ENCODE data around the gene TSC22D2. TPM values are rescaled to one million over a fixed set of nuclear protein-coding genes. Genes with fewer than 3 reads are reported as not detected.

The TSC22D2 gene
- total RNA-seq, 1 donor from 2014 or later = 37.9 TPM

GRCh38 chr3:150409512-150410310 lies 1.6 kb downstream of the TSC22D2 start:
- H3K9me3 Mint-ChIP-seq = no peaks in the 10 kb centered on the region
- peaks cover 47% of the 10 kb centered on the region for H3K4me1 Mint-ChIP-seq
- H3K27ac Mint-ChIP-seq (ENCODE audit: unreplicated experiment) = peak overlapping the region; percentile 97
- peak; percentile 70 for DNase-seq (ENCODE audit: low read depth, low spot score)
- peak overlapping the region; percentile 99 for H3K4me3 Mint-ChIP-seq
- no peaks in the 10 kb centered on the region for H3K36me3 Mint-ChIP-seq (ENCODE audit: low read depth)
- no peaks in the 10 kb centered on the region for H3K27me3 Mint-ChIP-seq (ENCODE audit: low read depth)
- TF ChIP-seq CTCF (conservative IDR thresholded peaks at IDR 0.05) = peak; percentile 55

GRCh38 chr3:150410311-150411105 lies 2.4 kb downstream of the TSC22D2 start:
- TF ChIP-seq CTCF (conservative IDR thresholded peaks at IDR 0.05) = no peak
- Mint-ChIP-seq H3K27ac (ENCODE audit: unreplicated experiment) (peak overlapping the region; percentile 53), H3K27me3 (ENCODE audit: low read depth) (no peaks in the 10 kb centered on the region), H3K9me3 (no peaks in the 10 kb centered on the region), H3K36me3 (ENCODE audit: low read depth) (no peaks in the 10 kb centered on the region), H3K4me1 (peaks cover 54% of the 10 kb centered on the region), H3K4me3 (peak overlapping the region; percentile 99)
- DNase-seq (ENCODE audit: low read depth, low spot score) = peak; percentile 3

- H3K36me3 Mint-ChIP-seq (ENCODE audit: low read depth) = no peaks in the 10 kb centered on the region
- H3K27ac Mint-ChIP-seq (ENCODE audit: unreplicated experiment) = no peak overlapping the region
- DNase-seq (ENCODE audit: low read depth, low spot score) = no peak
- no peaks in the 10 kb centered on the region for H3K9me3 Mint-ChIP-seq
- peaks cover 59% of the 10 kb centered on the region for H3K4me1 Mint-ChIP-seq
- peak overlapping the region; percentile 84 for H3K4me3 Mint-ChIP-seq
- no peak for TF ChIP-seq CTCF (conservative IDR thresholded peaks at IDR 0.05)
- no peaks in the 10 kb centered on the region for H3K27me3 Mint-ChIP-seq (ENCODE audit: low read depth)
Observed at GRCh38 chr3:150411106-150411460, 3.0 kb downstream of the TSC22D2 start.

- TF ChIP-seq CTCF (conservative IDR thresholded peaks at IDR 0.05) = no peak
- no peak for DNase-seq (ENCODE audit: low read depth, low spot score)
- H3K36me3 Mint-ChIP-seq (ENCODE audit: low read depth) = no peaks in the 10 kb centered on the region
- H3K27ac Mint-ChIP-seq (ENCODE audit: unreplicated experiment) = no peak overlapping the region
- no peaks in the 10 kb centered on the region for H3K27me3 Mint-ChIP-seq (ENCODE audit: low read depth)
- H3K4me1 Mint-ChIP-seq = peaks cover 59% of the 10 kb centered on the region
- no peaks in the 10 kb centered on the region for H3K9me3 Mint-ChIP-seq
- H3K4me3 Mint-ChIP-seq = peak overlapping the region; percentile 84
Observed at GRCh38 chr3:150411546-150411945, 3.4 kb downstream of the TSC22D2 start.

- Mint-ChIP-seq H3K27ac (ENCODE audit: unreplicated experiment) (no peak overlapping the region), H3K27me3 (ENCODE audit: low read depth) (no peaks in the 10 kb centered on the region), H3K4me3 (peak overlapping the region; percentile 84), H3K9me3 (no peaks in the 10 kb centered on the region), H3K36me3 (ENCODE audit: low read depth) (no peaks in the 10 kb centered on the region), H3K4me1 (peaks cover 56% of the 10 kb centered on the region)
- no peak for TF ChIP-seq CTCF (conservative IDR thresholded peaks at IDR 0.05)
- no peak for DNase-seq (ENCODE audit: low read depth, low spot score)
Observed at GRCh38 chr3:150411976-150412375, 3.9 kb downstream of the TSC22D2 start.
